ENCODE measurements around the gene LRP1.

GRCh38 chr12:57190037-57190436, 61.8 kb downstream of the LRP1 start:
- TF ChIP-seq RARB (CRISPR knock-in tag; IDR thresholded peaks at IDR 0.05) (no peak), GLIS3 (CRISPR knock-in tag; IDR thresholded peaks at IDR 0.05) (no peak), ZNF8 (CRISPR knock-in tag; IDR thresholded peaks at IDR 0.05) (no peak), ZNF70 (CRISPR knock-in tag; IDR thresholded peaks at IDR 0.05) (no peak), ZNF565 (CRISPR knock-in tag; conservative IDR thresholded peaks at IDR 0.05; ENCODE audit: low read depth) (no peak), PATZ1 (CRISPR knock-in tag; IDR thresholded peaks at IDR 0.05; ENCODE audit: borderline replicate concordance) (no peak)
